Suprapubic skin (tissue), 4 donors: ENCODE measurements around the gene GPR33.
"Not testable (repeated sequence)": the region's sequence is repeated elsewhere in the genome, so short reads cannot be mapped to it uniquely, and the experiment has no call there.

Source experiments
- EP300 ChIP-seq: sonication (generic); formaldehyde crosslinking; IDR thresholded peaks from one replicate; pipeline ENCODE4 v1.6.1; 2017; ENCODE audit warnings: antibody characterized with exemption
- POLR2A ChIP-seq, 2 donors: fragments of 450-650 bp; IDR thresholded peaks; one replicate each; pipeline ENCODE4 v1.6.1; 2017; ENCODE audit warnings: antibody characterized with exemption in 2 of 2, mild to moderate bottlenecking in 2 of 2, moderate library complexity in 2 of 2
- POLR2AphosphoS5 ChIP-seq, 3 donors: sonication (generic); formaldehyde crosslinking; IDR thresholded peaks; one replicate each; pipeline ENCODE4 v1.6.1; 2017; ENCODE audit warnings: antibody characterized with exemption in 3 of 3
- TF ChIP-seq, protein P1 (sequence below), 2 donors: fragments of 200-600 bp in 1 of 2; fragments of 450-650 bp in 1 of 2; sonication (generic) in 1 of 2; IDR thresholded peaks; one replicate each; pipeline ENCODE4 v1.5.1; 2016 to 2019; ENCODE audit warnings: antibody characterized with exemption in 2 of 2, mild to moderate bottlenecking in 1 of 2, moderate library complexity in 1 of 2

GRCh38 chr14:31462450-31462849 is 25.4 kb downstream of the GPR33 start:
- TF ChIP-seq, protein P1, sequence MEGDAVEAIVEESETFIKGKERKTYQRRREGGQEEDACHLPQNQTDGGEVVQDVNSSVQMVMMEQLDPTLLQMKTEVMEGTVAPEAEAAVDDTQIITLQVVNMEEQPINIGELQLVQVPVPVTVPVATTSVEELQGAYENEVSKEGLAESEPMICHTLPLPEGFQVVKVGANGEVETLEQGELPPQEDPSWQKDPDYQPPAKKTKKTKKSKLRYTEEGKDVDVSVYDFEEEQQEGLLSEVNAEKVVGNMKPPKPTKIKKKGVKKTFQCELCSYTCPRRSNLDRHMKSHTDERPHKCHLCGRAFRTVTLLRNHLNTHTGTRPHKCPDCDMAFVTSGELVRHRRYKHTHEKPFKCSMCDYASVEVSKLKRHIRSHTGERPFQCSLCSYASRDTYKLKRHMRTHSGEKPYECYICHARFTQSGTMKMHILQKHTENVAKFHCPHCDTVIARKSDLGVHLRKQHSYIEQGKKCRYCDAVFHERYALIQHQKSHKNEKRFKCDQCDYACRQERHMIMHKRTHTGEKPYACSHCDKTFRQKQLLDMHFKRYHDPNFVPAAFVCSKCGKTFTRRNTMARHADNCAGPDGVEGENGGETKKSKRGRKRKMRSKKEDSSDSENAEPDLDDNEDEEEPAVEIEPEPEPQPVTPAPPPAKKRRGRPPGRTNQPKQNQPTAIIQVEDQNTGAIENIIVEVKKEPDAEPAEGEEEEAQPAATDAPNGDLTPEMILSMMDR (IDR thresholded peaks at IDR 0.05), result not testable (repeated sequence)
- TF ChIP-seq EP300; POLR2A (IDR thresholded peaks at IDR 0.05); POLR2AphosphoS5 (IDR thresholded peaks at IDR 0.05): not testable (repeated sequence)
